Mesenteric fat pad (tissue), 1 donor: ENCODE results near the gene TBC1D2B. TPM values are rescaled to one million over a fixed set of nuclear protein-coding genes. Genes with fewer than 3 reads are reported as not detected.

ENCODE experiments used
- DNase-seq: peaks from one replicate; pipeline ENCODE4 v3.0.0-alpha.2; 2020; ENCODE audit warnings: low spot score
- total RNA-seq: library from RNA; stranded (reverse); fragmentation: NEBNext Ultra II Directional; extraction: Animal tissue kit (Norgen Biotek cat#: 25700); gene quantifications from one replicate; pipeline ENCODE4 v1.2.1, GENCODE V29; 2021
- donor health status: DM: yes; HTN: yes; CAD: no.

The TBC1D2B gene
- total RNA-seq, 1 donor from 2014 or later: 82.0 TPM

DNA sequence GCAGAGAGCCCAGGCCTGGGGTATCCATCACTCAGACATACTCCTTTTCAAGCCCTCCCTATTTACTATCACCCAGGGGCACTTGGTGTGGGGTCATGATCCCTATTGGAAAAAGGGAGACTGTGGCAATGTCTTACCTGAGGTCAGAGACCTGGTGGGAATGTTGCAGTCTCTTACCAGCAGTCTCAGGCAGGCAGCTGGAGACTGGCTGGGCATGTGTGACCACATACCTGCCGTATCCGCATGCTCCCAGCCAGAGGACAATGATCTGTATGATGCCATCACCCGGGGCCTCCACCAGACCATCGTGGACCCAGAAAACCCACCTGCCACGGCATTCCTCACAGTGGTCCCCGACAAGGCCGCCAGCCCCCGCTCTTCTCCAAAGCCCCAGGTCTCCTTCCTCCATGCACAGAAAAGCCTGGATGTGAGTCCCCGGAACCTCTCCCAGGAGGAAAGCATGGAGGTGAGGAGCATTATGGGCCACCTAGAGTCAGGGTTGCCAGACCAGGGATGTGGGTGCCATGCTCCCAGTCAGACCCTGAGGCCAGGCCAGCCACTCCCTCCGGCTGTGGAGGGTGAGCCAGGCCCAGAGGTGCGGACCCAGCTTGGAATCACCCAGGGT lies 20.7 kb upstream of the TBC1D2B start:
- no peak for DNase-seq

DNA sequence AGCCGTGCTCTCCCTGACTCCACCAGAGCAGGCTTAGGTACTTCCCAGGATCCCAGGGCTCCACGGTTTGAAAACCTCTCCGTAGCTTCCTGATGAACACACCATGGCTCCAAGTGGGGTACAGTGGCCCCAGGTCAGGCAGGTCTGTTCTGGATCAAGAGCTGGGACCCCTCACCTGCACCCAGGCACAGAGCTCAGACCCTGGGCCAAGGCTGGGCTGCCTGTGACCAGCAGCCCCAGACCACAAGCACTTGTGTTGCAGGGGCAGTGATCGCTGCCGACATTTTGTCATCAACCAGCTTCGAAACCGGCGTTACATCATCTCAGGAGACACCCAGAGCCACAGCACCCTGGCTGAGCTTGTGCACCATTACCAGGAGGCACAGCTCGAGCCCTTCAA lies 20.2 kb upstream of the TBC1D2B start:
- DNase-seq: peak; percentile 64

- DNase-seq: peak; percentile 30
Measured at GRCh38 chr15:78093242-78094020, 15.9 kb upstream of the TBC1D2B start.

GRCh38 chr15:78092261-78093041 lies 14.9 kb upstream of the TBC1D2B start, which contains the start of gene SH2D7:
Gene SH2D7, plus strand, starts transcription at chr15:78092561. Its CDS starts 24 bp downstream, at chr15:78092585.
- peak; percentile 86 for DNase-seq

DNA sequence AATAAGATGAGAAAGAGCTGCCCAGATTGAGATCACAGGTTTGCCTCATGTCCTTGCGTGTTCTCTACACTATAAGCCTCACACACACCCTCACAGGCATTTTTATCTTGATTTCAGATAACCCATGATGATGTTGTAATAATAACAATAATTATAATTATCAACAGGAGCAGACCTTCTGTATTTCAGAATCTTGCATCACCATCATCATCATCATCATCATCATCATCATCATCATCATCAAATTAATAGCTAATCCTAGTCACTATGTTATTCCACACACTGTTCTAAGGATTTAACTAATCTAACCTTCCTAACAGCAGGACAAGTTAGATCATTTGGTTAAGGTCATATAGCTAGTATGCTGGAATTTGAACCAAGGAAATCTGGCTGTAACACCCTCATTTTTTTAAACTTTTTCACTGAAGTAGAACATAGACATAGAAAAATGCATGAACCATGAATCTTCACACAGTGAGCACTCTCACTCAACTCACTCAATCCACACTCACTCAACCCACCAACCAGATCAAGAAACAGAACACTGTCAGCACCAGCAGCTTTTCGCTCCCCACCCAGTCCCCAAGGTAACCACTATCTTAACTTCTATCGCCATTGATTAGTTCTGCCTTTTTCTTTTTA lies 13.0 kb upstream of the TBC1D2B start:
- DNase-seq: no peak

DNA sequence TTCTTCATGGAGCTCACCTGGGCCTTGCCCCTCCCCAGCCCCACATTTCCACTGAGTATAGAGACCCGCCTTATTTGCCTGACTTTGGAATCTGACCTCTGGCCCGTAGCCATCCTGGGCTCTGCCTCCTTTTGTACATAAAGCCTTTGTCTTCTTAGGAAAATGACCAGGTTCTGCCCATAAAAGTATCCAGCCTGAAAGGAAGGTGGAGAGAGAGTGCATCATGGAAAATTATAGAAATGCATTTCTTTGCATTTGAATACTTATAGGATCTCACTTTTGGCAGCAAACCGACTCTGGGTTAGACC lies 11.2 kb upstream of the TBC1D2B start:
- no peak for DNase-seq

GRCh38 chr15:78087951-78088772 lies 10.7 kb upstream of the TBC1D2B start:
- DNase-seq: no peak

- no peak for DNase-seq
Measured at GRCh38 chr15:78085928-78086327, 8.4 kb upstream of the TBC1D2B start.

- DNase-seq: peak; percentile 75
Measured at GRCh38 chr15:78084449-78084750, 6.9 kb upstream of the TBC1D2B start.

DNA sequence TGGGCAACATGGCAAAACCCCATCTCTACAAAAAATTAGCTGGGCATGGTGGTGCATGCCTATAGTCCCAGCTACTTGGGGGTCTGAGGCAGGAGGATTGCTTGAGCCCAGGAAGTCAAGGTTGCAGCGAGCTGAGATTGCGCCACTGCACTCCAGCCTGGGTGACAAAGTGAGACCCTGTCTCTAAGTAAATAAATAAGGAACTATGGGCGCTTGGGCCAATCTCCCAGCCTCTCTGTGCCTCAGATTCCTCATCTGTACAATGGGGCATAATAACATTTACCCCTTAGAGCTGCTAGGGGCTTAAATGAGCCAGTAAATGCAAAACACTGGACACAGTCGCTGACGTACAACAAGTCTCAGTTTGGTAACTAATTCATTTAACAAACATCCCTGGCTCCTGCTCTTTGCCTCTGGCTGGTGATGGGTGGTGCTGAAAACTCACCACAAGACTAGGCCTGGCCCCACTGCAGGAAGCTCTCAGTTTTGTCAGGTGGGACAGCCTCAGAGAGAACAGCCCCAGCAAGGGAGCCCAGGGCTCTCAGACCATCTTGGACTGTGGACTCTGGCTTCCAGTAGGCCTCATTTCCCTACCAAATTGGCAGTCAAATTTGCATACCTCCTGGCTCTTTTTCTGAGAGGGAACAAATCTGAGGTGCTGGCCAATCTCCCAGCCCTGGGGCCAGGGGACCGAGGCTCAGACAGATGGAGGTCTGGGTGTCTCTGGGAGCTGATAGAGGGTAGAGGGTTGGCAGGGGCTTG lies 6.4 kb upstream of the TBC1D2B start:
- DNase-seq: peak; percentile 20

- DNase-seq: peak; percentile 64
Measured at GRCh38 chr15:78083186-78083585, 5.7 kb upstream of the TBC1D2B start.

DNA sequence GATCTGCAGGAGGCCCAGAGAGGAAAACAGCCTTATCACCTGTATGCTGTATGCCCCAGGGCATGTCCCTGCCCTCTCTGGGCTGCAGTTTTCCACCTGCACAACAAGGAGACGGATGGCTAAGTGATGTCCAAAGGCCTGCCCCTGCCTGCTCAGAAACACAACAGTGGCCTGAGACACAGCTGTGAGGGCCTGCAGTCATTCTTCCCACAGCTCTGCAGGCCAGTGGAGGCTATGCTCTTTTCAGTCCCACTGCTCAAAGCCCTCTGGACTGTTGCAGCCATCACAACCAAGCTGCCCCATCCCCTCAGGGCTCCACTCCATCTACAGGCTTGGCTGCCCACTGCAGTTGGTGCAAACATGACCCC lies 5.2 kb upstream of the TBC1D2B start:
- DNase-seq: peak; percentile 64

- peak; percentile 26 for DNase-seq
Measured at GRCh38 chr15:78082106-78082742, 4.7 kb upstream of the TBC1D2B start.

DNA sequence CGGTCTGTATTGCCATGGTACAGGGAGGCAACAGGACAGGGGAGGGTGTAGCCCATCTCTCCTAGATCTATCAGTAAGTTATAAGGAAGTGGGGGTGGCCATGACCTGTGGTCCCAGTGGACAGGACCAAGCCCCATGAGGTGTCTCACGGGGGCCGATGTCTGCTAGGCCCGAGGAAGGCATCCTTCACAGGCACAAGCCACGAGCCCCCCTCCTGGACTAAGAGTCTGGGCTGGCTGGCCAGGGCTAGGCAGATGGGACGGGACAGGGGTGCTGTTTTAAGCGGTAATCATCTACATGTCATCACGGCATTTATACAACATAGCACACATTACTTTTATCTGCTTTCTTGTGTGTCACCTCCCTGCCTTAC lies 2.6 kb upstream of the TBC1D2B start:
- peak; percentile 74 for DNase-seq

GRCh38 chr15:78079298-78080087 lies 2.0 kb upstream of the TBC1D2B start:
- peak; percentile 59 for DNase-seq

DNA sequence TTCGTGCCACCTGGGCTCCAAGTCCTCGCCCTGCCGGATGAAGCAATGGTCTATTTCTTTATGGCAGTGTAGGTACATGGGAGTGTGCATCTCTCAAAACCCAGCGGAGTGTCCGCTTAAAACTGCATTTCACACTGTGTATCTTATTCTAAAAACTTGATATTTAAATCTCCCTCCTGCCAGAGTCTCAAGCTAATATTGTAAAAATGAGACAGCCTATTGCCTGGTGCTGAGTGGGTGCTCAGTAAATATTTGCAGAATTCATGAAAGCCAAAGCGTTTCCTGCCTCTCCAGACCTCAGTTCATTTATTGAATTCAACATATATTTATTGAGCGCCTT lies 330 bp upstream of the TBC1D2B start:
- no peak for DNase-seq

GRCh38 chr15:78076231-78077052 lies 1.1 kb downstream of the TBC1D2B start:
- DNase-seq: peak; percentile 62
